ENCODE results near the gene BLZF1.
"Not testable (repeated sequence)": the region's sequence is repeated elsewhere in the genome, so short reads cannot be mapped to it uniquely, and the experiment has no call there.

The BLZF1 gene

DNA sequence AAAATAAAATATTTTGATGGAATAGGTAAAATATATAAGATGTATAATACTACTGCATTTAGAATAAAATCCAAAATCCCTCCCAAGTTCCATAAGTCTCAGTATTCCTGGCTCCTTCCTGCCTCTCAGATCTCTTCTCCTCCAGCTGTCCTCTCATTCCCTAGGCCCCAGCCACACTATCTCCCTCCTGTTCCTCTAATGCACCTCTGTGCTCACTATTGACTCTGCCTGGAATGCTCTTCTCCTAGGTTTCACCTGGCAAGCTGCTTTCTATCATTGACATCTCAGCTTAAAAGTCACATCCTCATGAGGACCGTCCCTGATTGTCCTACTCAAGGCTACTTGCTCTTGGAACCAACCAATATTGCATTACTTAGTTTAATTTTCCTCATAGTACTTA, 7.6 kb upstream of the BLZF1 start:
- DNase-seq (ENCODE audit: low read depth in 2 of 2), result no peak

DNA sequence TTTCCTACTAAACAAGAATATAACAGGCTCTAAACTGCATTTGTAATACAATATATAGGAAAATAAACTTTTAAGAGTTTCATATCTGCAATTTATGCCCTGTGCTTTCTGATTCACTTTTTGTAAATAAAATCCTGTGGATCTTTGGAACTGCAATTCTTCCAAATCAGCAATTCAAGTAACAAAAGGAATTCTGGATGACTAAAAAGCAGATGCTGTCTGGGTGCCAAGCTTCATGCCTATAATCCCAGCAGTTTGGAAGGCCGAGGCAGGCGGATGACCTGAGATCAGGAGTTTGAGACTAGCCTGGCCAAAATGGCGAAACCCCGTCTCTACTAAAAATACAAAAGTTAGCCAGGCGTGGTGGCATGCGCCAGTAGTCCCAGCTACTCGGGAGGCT, 6.7 kb upstream of the BLZF1 start:
- peak in 1 of 2 experiments; percentile 8 for DNase-seq (ENCODE audit: low read depth in 2 of 2)

DNA sequence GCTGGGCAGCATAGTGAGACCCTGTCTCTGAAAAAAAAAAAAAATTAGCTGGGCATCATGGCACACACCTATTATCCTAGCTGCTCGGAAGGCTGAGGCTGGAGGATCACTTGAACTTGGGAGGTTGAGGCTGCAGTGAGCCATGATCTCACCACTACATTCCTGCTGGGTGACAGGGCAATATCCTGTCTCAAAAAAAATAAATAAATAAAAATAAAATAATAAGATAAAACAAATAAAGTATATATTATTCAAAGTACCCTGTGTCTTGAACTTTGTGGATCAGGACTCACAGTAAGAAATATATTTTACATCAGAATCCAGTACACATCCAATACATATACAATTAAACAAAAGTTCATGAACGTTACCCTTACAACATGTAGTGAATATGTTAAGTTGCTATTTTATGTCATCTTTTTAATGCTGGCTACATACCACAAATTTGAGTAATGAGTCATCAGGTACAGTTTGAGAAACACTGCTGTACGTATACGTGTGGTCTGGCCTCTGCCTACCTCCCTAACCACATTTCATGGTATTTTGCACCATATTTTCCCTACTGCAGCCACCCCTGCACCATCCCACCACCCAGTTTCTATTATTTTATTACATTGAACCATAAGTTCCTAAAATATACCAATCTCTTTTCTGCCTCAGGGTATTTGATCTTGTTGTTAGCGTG, 4.8 kb upstream of the BLZF1 start:
- peak; percentile 78 to 82 for DNase-seq (ENCODE audit: low read depth in 2 of 2)

DNA sequence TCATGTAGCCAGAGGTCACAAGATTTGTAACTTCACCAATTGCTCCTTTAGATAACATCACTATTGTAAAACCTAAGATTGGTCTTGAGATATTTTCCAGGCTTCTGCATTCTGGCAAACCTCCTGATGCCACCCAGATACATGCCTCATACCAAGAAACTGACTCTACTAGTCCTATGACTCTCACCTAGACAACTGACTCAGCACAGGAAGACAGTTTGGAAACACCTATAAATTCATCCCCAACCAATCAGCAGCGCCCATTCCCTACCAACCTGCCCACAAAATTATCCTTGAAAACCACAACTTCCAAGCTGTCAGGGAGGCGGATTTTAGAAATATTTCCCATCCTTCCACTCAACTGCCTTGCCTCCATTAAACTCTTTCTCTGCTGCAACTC, 3.0 kb upstream of the BLZF1 start:
- DNase-seq (ENCODE audit: low read depth in 2 of 2), result no peak

DNA sequence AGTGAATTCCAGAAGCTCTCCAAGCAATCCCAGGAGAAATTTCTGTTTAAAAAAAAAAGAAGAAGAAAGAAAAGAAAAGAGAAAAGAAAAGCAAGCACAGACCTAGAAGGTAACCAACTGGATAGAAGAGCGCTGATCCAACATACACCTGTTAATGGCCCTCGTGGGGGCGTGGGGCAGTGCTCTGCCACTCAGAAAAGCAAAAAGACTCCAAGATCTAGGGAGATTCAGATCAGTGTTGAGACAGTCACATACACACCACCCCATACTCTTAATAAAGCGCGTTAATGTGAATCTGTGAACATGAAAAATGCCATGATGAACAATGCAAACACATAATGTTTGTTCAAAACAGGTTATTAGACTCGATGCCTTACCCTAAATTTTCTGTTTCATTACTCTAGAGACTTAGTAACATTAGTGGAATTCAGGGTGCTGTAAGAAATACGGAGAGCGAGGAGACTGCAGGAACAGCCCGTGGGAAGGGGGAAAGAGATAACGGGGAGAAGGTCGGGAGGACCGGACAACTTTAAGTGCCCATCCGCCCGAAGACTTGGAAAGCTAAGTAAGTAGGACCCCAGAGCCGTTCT, 804 bp upstream of the BLZF1 start:
- DNase-seq (ENCODE audit: low read depth in 2 of 2), result no peak

DNA sequence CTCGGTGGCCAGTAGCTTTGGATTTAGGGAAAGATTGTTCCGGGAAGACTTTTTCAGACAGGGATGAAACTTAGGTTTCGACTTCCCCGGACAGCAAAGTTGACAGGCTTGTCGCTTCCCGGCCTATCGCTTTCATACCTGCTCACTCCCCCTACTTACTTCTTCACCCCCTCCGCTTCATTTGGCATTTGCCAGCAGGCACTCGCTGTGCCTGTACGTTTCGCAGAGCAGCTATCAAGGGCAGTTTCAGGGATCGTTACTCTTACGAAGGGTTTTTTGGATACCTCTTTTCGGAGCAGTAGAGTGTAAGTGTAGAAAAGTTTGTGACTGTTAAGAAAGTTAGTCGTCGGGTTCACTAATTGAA, 393 bp downstream of the BLZF1 start:
- no peak for DNase-seq (ENCODE audit: low read depth in 2 of 2)

DNA sequence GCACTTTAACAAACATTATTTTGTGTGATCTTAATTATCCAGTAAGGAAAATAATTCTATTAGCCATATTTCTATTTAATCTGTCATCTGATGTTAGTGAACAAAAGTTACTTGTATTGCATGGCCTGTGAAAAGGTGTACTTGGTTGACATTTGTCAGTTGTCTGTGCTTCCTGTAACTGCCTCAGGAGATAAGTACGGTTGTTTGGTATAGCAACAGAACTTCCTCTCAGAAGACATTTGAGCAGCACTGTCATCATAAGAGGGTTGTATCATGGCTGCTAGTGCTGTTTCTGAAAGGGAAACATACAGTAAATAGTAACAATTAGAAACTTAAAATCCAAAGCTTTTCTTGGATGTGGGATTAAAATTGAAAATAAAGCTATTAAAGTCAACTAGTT, 3.4 kb downstream of the BLZF1 start:
- no peak for DNase-seq (ENCODE audit: low read depth in 2 of 2)

DNA sequence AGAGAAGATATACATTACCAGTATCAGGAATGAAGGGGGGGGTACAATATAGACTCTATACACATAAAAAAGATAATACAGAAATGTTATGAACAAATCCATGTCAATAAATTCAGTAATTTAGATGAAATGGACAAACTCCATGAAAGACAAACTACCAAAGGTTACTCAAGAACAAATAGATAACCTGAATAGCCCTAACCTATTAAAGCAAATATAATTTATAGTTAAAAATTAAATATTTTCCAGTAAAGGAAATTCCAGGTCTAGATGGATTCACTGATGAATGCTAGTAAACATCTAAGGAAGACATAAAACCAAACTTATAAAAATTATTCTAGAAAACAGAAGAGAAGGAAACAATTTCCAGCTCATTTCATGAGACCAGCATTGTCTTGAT, 13.2 kb downstream of the BLZF1 start:
- DNase-seq (ENCODE audit: low read depth in 2 of 2), result no peak

DNA sequence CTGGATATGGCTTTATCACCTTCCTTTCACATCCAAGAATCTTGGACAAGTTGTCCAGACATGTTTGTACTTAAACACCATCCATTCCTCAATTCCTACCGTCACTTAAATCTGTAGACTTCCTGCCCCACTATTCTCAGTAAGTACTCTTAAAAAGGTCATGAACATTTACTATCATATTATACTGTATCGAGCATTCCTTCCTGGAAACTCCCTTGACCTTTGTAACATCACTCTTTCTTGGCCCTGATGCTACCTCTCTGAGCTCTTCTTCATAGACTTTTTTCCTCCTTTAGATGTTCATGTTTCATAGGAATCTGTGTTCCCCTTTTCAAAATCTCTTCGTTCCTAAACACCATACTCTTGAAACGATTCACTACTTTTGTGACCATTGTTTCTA, 15.5 kb downstream of the BLZF1 start:
- no peak for DNase-seq (ENCODE audit: low read depth in 2 of 2)

DNA sequence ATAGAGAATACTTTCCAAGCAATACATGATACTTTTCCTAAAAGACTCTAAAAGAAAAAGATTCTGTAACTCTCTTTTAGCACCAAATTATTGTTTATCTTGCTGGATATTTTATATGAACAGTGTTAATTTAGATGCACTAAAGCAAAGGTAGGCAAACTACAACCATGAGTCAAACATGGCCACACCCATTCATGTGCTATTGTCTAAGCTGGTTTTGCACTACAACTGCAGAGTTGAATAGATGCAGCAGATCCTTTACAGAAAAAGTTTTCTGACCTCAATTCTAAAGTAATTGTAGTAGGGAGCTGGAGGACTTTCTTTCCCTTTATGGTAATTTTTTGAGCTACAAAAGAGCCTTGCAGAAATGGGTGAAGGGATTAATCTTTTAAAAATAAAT, 19.4 kb downstream of the BLZF1 start:
- no peak for DNase-seq (ENCODE audit: low read depth in 2 of 2)

DNA sequence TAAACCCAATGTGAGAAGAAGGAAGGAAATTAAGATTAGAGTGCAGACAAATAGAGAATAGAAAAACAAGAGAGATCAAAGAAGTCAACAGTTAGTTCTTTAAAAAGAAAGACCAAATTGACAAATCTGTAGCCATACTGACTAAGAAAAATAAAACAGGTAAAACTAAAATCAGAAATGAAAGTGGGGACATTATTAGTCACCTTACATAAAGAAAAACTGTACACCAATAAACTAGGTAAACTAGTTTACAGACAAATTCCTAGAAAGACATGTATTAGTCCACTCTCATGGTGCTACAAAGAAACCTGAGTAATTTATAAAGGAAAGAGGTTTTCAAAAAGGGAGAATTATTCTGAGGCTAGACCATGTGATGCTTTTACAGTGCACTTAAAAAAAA, 22.3 kb downstream of the BLZF1 start:
- no peak for DNase-seq (ENCODE audit: low read depth in 2 of 2)

DNA sequence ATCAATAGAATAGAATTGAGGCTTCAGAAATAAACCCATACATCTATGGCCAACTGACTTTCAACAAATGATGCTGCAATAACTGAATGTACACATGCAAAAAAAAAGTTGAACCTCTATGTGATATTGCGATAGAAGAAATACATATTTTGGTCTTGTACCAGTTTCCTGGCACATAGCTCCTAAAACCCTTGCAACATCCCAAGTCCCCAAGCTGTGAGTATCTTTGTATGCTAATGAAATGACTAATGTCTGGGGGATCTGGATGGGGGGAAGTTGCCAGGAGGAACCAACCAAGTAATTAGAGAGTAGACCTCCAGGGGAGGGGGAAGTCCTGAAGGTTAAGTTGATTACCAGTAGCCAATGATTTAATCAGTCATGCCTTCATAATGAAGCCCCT, 24.4 kb downstream of the BLZF1 start:
- no peak for DNase-seq (ENCODE audit: low read depth in 2 of 2)

DNA sequence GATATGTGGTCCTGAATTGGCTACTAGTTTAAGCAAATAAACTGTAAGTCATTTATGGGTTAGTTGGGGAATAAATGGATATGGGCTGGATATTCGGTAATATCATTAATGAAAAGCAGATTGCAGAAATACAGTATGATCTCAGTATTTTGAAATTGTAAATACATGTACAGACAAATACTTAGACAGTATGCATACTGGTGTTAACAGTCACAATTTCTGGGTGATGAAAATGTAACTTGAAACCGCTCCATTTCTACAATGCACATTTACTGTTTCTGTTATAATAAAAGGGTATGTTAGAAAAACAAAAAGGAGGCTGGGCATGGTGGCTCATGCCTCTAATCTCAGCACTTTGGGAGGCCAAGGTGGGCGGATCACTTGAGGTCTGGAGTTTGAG, 28.0 kb downstream of the BLZF1 start:
- DNase-seq (ENCODE audit: low read depth in 2 of 2), result peak; percentile 20 to 34

DNA sequence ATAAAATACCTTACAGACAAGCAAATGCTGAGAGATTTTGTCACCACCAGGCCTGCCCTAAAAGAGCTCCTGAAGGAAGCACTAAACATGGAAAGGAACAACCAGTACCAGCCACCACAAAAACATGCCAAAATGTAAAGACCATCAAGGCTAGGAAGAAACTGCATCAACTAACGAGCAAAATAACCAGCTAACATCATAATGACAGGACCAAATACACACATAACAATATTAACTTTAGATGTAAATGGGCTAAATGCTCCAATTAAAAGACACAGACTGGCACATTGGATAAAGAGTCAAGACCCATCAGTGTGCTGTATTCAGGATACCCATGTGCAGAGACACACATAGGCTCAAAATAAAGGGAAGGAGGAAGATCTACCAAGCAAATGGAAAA, 34.6 kb downstream of the BLZF1 start:
- not testable (repeated sequence) for DNase-seq (ENCODE audit: low read depth in 2 of 2)

DNA sequence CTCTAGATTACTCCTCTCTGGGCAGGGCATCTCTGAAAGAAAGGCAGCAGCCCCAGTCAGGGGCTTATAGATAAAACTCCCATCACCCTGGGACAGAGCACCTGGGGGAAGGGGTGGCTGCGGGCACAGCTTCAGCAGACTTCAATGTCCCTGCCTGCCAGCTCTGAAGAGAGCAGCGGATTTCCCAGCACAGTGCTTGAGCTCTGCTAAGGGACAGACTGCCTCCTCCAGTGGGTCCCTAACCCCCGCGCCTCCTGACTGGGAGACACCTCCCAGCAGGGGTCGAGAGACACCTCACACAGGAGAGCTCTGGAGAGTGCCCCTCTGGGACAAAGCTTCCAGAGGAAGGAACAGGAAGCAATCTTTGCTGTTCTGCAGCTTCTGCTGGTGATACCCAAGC, 40.3 kb downstream of the BLZF1 start:
- DNase-seq (ENCODE audit: low read depth in 2 of 2), result not testable (repeated sequence)

DNA sequence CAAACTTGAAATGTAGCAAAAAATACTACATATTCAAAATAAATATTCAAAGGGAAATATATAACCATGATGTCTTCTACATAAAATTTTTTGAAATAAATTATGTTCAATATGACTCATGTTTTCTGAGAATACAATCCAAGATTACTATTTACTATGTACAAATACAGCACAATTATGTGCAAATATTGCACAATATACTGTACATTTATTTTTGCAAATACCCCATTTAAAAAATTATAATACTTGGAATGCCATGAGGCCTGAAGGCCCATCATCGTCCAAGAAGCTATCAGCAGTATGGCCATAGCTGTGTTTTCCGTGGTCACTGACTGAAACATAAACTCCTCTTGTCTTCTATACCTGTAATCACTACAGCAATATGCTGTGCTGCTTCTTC, 47.0 kb downstream of the BLZF1 start:
- no peak for DNase-seq (ENCODE audit: low read depth in 2 of 2)

DNA sequence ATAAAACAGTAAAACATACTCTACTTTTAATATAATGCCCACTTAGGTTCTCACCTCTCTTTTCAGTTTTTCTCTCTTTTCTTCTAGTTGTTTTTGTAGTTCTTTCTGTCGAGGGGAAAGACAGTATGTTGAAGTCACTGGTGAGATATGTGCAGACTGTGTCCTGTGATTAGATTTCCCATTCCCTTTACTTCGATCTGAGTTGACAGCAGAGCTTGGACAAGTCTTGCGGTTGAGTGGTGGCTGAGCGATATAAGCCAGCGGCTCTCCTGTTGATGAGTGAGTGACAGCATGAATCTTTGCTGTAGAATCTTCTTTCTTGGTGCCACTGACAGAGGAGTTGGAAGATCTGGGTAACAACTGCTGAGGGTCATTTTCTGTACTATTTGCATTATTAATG, 53.3 kb downstream of the BLZF1 start:
- DNase-seq (ENCODE audit: low read depth in 2 of 2), result no peak

DNA sequence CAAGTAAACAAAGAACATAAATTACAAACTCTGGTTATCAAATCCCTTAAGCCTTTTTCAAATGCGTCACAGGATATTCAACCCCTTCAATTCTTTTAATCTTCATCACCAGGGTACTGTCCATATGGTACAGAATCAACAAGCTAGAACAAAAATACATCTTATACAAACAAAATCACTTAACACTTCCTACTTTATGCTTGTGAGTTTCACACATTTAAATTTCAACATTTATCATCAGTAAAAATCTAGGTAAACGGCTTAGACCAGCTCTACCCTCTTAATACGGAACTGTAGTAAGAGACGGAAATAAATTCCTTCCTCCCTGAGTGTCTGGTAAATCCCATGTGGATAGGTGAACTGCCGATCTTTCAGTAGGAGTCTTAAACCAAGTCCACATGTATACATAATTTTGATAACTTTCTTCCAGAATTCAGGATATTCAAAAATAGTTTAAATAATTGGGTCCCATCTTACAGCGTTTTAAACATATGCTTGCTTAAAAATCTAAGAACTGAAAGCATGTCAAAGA, 58.2 kb downstream of the BLZF1 start:
- DNase-seq (ENCODE audit: low read depth in 2 of 2), result no peak

DNA sequence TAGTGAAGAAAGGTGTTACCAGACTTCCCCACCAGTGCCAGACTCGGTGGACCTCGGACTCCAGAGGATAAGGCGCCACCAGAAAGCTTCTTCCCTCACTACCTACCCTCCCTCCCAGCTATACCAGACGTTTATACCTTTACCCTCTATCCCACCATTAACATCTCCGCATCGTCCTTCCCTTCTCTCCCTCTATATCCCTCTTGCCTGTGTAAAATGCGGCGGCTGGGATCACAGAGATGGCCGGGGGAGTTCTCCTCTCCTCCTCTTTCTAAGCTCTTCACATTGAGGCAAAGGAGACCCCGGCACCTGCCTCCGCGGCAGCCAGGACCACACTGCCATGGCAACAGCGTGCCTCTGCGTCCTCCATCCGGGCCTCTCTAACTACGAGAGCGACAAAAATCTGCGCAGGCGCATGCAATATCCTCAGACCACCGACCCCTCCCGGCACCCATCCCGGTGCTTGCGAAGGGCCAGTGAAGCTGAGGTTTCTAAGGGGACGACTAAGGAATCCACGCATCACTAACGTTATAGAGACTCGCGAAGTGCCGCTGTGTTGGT, 59.2 kb downstream of the BLZF1 start, which contains the start of gene CCDC181:
Gene CCDC181, minus strand, starts transcription at position 394 of the 561 bp plus-strand sequence. CDS start 2,547 bp downstream, outside the sequence.
- DNase-seq (ENCODE audit: low read depth in 2 of 2), result peak; percentile 34 to 38
